Fibroblast of lung (primary cell): Measurements from ENCODE around the gene THOC3.

ENCODE experiments used
- EZH2 ChIP-seq: IDR thresholded peaks from 2 replicates; pipeline ENCODE4 v1.5.1; 2012; ENCODE audit warnings: low read length, control low read depth, mild to moderate bottlenecking; ENCODE audit errors: missing control alignments
- TF ChIP-seq, protein P1 (sequence below), 2 donors: IDR thresholded peaks in 1 of 2; conservative IDR thresholded peaks in 1 of 2; 1 replicate in 1 of 2; 2 replicates in 1 of 2; pipeline ENCODE4 v1.5.1; 2011 to 2012; ENCODE audit warnings: low read length in 2 of 2, control low read depth in 1 of 2, inconsistent platforms in 1 of 2, low read depth in 1 of 2, mild to moderate bottlenecking in 1 of 2

DNA sequence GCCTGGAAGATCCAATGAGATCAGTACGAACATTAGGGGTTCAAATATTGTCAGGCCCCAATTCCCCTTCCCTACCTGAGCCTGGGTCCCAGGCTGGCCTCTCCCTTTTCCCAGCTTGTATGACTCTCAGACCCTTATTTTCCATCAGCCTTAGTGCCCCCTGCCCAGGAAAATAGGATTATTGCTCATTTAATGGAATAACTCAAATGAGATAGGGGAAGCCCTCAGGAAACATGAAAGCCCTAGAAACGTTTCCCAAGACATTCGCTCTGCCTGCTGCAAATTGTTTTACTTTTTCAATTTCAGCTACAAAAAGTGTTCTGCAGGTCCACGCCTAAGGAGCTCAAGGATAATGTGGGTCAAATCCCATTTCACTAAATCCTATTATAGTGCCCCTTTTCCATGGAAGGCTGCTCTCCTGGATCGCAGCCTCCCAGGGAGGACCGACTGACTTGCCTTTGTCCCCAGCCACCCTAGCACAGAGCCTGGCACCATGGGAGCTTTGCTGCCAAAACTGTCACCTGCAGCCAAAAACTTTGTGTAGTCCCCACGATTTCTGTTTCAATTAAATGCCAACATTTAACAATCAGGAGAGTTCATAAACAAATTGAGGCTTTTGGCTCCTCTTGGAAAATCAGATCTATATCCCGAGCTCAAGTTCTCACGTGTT is 46.9 kb downstream of the THOC3 start:
- no peak for TF ChIP-seq EZH2
- TF ChIP-seq, protein P1, sequence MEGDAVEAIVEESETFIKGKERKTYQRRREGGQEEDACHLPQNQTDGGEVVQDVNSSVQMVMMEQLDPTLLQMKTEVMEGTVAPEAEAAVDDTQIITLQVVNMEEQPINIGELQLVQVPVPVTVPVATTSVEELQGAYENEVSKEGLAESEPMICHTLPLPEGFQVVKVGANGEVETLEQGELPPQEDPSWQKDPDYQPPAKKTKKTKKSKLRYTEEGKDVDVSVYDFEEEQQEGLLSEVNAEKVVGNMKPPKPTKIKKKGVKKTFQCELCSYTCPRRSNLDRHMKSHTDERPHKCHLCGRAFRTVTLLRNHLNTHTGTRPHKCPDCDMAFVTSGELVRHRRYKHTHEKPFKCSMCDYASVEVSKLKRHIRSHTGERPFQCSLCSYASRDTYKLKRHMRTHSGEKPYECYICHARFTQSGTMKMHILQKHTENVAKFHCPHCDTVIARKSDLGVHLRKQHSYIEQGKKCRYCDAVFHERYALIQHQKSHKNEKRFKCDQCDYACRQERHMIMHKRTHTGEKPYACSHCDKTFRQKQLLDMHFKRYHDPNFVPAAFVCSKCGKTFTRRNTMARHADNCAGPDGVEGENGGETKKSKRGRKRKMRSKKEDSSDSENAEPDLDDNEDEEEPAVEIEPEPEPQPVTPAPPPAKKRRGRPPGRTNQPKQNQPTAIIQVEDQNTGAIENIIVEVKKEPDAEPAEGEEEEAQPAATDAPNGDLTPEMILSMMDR (conservative IDR thresholded peaks at IDR 0.05 in 1 of 2, IDR thresholded peaks at IDR 0.05 in 1 of 2; ENCODE audit: low read depth in 1 of 2, low read length in 2 of 2) = no peak
